ENCODE measurements around the gene KAZN. TPM values are rescaled to one million over a fixed set of nuclear protein-coding genes. Genes with fewer than 3 reads are reported as not detected.

The KAZN gene
- total and polyA plus RNA-seq, 4 donors = 7.6 to 18.8 (median 11.2) TPM

- 12 to 23% methylated on average over 6 of the region's 6 CpGs for WGBS, 2 donors
- H3K36me3 ChIP-seq (ENCODE audit: control insufficient read depth in 4 of 4, insufficient read depth in 4 of 4, low read length in 4 of 4) = no peaks in the 10 kb centered on the region
- DNase-seq (no peak), ATAC-seq (ENCODE audit: insufficient read depth, low FRiP score) (no peak)
- H3K9me3 ChIP-seq (ENCODE audit: control insufficient read depth in 4 of 4, insufficient read depth in 3 of 4, low read length in 3 of 4) = peaks cover 0 to 1% (median 0%) of the 10 kb centered on the region in 4 donors
- TF ChIP-seq CTCF (IDR thresholded peaks at IDR 0.05; ENCODE audit: control extremely low read depth, extremely low read depth) = no peak
- peak overlapping the region in 1 of 2 donors; percentile 63 for H3K9ac ChIP-seq (ENCODE audit: insufficient read depth in 1 of 2, low read length in 2 of 2)
- H3K27ac ChIP-seq (ENCODE audit: low read depth in 1 of 2, low read length in 1 of 2) = no peak overlapping the region
- H3K4me3 ChIP-seq = no peak overlapping the region
- H3K27me3 ChIP-seq (ENCODE audit: control insufficient read depth in 3 of 3, insufficient read depth in 3 of 3, low read length in 2 of 3) = peaks cover 0 to 2% (median 0%) of the 10 kb centered on the region in 3 donors
- H3K4me1 ChIP-seq (ENCODE audit: control insufficient read depth in 5 of 5, insufficient read depth in 5 of 5, low read length in 5 of 5) = peaks cover 0 to 45% (median 14%) of the 10 kb centered on the region in 5 donors
These were observed 1.3 kb downstream of the KAZN start for GRCh38 chr1:14599800-14600199.

- no peak for TF ChIP-seq CTCF (IDR thresholded peaks at IDR 0.05; ENCODE audit: control extremely low read depth, extremely low read depth)
- Histone ChIP-seq H3K4me1 (ENCODE audit: control insufficient read depth in 5 of 5, insufficient read depth in 5 of 5, low read length in 5 of 5) (peaks cover 0 to 53% (median 14%) of the 10 kb centered on the region in 5 donors), H3K36me3 (ENCODE audit: control insufficient read depth in 4 of 4, insufficient read depth in 4 of 4, low read length in 4 of 4) (no peaks in the 10 kb centered on the region), H3K9ac (ENCODE audit: insufficient read depth in 1 of 2, low read length in 2 of 2) (peak overlapping the region in 1 of 2 donors; percentile 23), H3K4me3 (no peak overlapping the region), H3K9me3 (ENCODE audit: control insufficient read depth in 4 of 4, insufficient read depth in 3 of 4, low read length in 3 of 4) (peaks cover 0 to 1% (median 0%) of the 10 kb centered on the region in 4 donors), H3K27me3 (ENCODE audit: control insufficient read depth in 3 of 3, insufficient read depth in 3 of 3, low read length in 2 of 3) (peaks cover 0 to 2% (median 0%) of the 10 kb centered on the region in 3 donors), H3K27ac (ENCODE audit: low read depth in 1 of 2, low read length in 1 of 2) (no peak overlapping the region)
- ATAC-seq (ENCODE audit: insufficient read depth, low FRiP score) (no peak), DNase-seq (peak in 2 of 3 donors; percentile 41 to 50)
- 36 to 52% methylated on average over 12 of the region's 12 CpGs for WGBS, 2 donors
These were observed 2.1 kb downstream of the KAZN start for GRCh38 chr1:14600405-14601112.

GRCh38 chr1:14602136-14602535, 3.7 kb downstream of the KAZN start:
- no peak overlapping the region for H3K4me3 ChIP-seq
- ATAC-seq (ENCODE audit: insufficient read depth, low FRiP score) (no peak), DNase-seq (peak; percentile 78 to 92 (median 90))
- H3K9ac ChIP-seq (ENCODE audit: insufficient read depth in 1 of 2, low read length in 2 of 2) = no peak overlapping the region
- WGBS, 2 donors = 37 to 60% methylated on average over 9 of the region's 9 CpGs
- H3K27me3 ChIP-seq (ENCODE audit: control insufficient read depth in 3 of 3, insufficient read depth in 3 of 3, low read length in 2 of 3) = peaks cover 0 to 4% (median 2%) of the 10 kb centered on the region in 3 donors
- no peak overlapping the region for H3K27ac ChIP-seq (ENCODE audit: low read depth in 1 of 2, low read length in 1 of 2)
- H3K4me1 ChIP-seq (ENCODE audit: control insufficient read depth in 5 of 5, insufficient read depth in 5 of 5, low read length in 5 of 5) = peaks cover 0 to 63% (median 13%) of the 10 kb centered on the region in 5 donors
- TF ChIP-seq CTCF (IDR thresholded peaks at IDR 0.05; ENCODE audit: control extremely low read depth, extremely low read depth) = no peak
- H3K36me3 ChIP-seq (ENCODE audit: control insufficient read depth in 4 of 4, insufficient read depth in 4 of 4, low read length in 4 of 4) = no peaks in the 10 kb centered on the region
- H3K9me3 ChIP-seq (ENCODE audit: control insufficient read depth in 4 of 4, insufficient read depth in 3 of 4, low read length in 3 of 4) = peaks cover 0 to 3% (median 0%) of the 10 kb centered on the region in 4 donors

Data from lung (tissue), 12 donors.